ENCODE data around the gene TSHB.
"Not testable (repeated sequence)": the region's sequence is repeated elsewhere in the genome, so short reads cannot be mapped to it uniquely, and the experiment has no call there.

Gene TSHB

DNA sequence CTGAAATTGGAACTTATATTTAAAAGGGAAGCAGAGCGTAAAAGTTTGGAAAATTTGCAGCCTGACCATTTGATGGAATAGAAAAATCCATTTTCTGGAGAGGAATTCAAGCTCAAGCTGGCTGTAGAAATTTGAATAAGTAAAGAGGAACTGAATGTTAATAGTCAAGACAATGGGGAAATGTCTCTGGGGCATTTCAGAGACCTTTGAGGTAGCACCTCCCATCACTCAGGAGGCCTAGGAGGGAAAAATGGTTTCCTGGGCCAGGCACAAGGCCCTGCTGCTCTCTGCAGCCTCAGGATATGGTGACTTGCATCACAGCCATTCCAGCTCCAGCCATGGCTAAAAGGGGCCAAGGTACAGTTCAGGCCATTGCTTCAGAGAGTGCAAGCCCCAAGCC, 17.6 kb upstream of the TSHB start:
- no peak for DNase-seq (ENCODE audit: extremely low spot score)
- ChIA-PET POLR2A (no interaction called here), CTCF (no interaction called here)
- no peak for TF ChIP-seq CTBP1 (IDR thresholded peaks at IDR 0.05; ENCODE audit: borderline replicate concordance)
- TF ChIP-seq FOXK2 (IDR thresholded peaks at IDR 0.05) = no peak
- TF ChIP-seq ELF4 (IDR thresholded peaks at IDR 0.05) = no peak
- no peak for TF ChIP-seq FOXA1 (IDR thresholded peaks at IDR 0.05)

DNA sequence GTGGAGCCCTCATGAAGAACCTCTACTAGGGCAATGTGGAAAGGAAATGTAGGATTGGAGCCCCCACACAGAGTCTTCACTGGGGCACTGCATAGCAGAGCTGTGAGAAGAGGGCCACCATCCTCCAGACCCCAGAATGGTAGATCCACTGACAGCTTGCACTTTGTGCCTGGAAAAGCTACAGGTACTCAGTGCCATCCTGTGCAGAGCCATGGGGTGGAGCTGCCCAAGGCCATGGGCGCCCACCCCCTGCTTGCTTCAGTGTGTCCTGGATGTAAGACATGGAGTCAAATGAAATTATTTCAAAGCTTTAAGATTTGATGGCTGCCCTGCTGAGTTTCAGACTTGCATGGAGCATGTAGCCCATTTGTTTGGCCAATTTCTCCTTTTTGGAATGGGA, 17.2 kb upstream of the TSHB start:
- ChIA-PET CTCF (no interaction called here), POLR2A (no interaction called here)
- DNase-seq (ENCODE audit: extremely low spot score) = no peak
- TF ChIP-seq ELF4 (IDR thresholded peaks at IDR 0.05) = no peak
- TF ChIP-seq ZNF384 (IDR thresholded peaks at IDR 0.05) = no peak
- TF ChIP-seq CTBP1 (IDR thresholded peaks at IDR 0.05; ENCODE audit: borderline replicate concordance) = no peak
- TF ChIP-seq, protein P1, sequence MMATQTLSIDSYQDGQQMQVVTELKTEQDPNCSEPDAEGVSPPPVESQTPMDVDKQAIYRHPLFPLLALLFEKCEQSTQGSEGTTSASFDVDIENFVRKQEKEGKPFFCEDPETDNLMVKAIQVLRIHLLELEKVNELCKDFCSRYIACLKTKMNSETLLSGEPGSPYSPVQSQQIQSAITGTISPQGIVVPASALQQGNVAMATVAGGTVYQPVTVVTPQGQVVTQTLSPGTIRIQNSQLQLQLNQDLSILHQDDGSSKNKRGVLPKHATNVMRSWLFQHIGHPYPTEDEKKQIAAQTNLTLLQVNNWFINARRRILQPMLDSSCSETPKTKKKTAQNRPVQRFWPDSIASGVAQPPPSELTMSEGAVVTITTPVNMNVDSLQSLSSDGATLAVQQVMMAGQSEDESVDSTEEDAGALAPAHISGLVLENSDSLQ (IDR thresholded peaks at IDR 0.05) = no peak
- no peak for TF ChIP-seq FOXM1 (IDR thresholded peaks at IDR 0.05; ENCODE audit: borderline replicate concordance)
- no peak for TF ChIP-seq L3MBTL2 (conservative IDR thresholded peaks at IDR 0.05)
- no peak for TF ChIP-seq SUZ12 (IDR thresholded peaks at IDR 0.05)
- no peak for TF ChIP-seq BHLHE40 (IDR thresholded peaks at IDR 0.05; ENCODE audit: borderline replicate concordance)
- TF ChIP-seq FOXA1 (IDR thresholded peaks at IDR 0.05) = no peak
- no peak for TF ChIP-seq TARDBP (IDR thresholded peaks at IDR 0.05)
- no peak for TF ChIP-seq NFRKB (IDR thresholded peaks at IDR 0.05)

DNA sequence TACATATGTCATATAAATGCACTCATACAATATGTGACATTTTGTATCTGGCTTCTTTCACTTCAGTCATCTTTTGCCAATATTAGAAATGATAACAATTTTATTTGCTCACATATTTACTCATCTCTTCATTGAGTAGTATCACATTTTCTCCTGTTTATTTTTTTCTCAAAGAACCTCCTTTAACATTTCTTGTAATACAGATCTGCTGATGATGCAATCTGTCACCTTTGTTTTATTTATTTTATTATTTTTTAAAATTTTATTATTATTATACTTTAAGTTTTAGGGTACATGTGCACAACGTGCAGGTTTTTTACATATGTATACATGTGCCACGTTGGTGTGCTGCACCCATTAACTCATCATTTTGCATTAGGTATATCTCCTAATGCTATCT, 15.8 kb upstream of the TSHB start:
- ChIA-PET CTCF (no interaction called here), POLR2A (no interaction called here)
- DNase-seq (ENCODE audit: extremely low spot score) = no peak
- TF ChIP-seq L3MBTL2 (conservative IDR thresholded peaks at IDR 0.05) (no peak), CTBP1 (IDR thresholded peaks at IDR 0.05; ENCODE audit: borderline replicate concordance) (no peak)

DNA sequence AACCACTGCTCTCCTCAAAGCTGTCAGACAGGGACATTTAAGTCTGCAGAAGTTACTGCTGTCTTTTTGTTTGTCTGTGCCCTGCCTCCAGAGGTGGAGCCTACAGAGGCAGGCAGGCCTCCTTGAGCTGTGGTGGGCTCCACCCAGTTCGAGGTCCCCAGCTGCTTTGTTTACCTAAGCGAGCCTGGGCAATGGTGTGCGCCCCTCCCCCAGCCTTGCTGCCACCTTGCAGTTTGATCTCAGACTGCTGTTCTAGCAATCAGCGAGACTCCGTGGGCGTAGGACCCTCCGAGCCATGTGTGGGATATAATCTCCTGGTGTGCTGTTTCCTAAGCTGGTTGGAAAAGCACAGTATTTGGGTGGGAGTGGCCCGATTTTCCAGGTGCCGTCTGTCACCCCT, 10.1 kb upstream of the TSHB start:
- POLR2A ChIA-PET; CTCF ChIA-PET; DNase-seq (ENCODE audit: extremely low spot score): not testable (repeated sequence)

DNA sequence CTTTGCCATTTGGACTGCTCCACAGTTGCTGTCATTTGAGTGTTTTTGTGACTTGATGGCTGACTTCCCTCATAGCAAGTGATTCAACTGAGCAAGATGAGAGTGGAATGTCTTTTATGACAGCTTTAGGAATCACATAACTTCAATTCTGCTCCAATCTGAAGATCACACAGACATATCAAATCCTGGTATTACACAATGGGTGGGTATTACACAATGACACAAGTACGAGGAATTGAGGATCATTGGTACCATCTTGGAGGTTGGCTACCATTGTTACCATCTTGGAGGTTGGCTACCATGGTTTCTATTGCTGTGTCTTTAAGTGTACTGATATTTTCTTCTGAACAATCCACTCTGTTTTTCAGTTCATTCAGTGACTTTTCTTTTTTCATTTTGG, 8.5 kb upstream of the TSHB start:
- ChIA-PET POLR2A (no interaction called here), CTCF (no interaction called here)
- DNase-seq (ENCODE audit: extremely low spot score) = no peak
- TF ChIP-seq, protein P1 (IDR thresholded peaks at IDR 0.05) = no peak
- TF ChIP-seq FOXA1 (IDR thresholded peaks at IDR 0.05) (no peak), LEF1 (IDR thresholded peaks at IDR 0.05; ENCODE audit: borderline replicate concordance) (no peak), SP1 (IDR thresholded peaks at IDR 0.05) (no peak), FOXK2 (IDR thresholded peaks at IDR 0.05) (no peak), HDGF (IDR thresholded peaks at IDR 0.05; ENCODE audit: borderline replicate concordance) (no peak), SUZ12 (IDR thresholded peaks at IDR 0.05) (no peak), ELF4 (IDR thresholded peaks at IDR 0.05) (no peak), ZNF384 (IDR thresholded peaks at IDR 0.05) (no peak), CTBP1 (IDR thresholded peaks at IDR 0.05; ENCODE audit: borderline replicate concordance) (no peak), BHLHE40 (IDR thresholded peaks at IDR 0.05; ENCODE audit: borderline replicate concordance) (no peak), L3MBTL2 (conservative IDR thresholded peaks at IDR 0.05) (no peak), FOXM1 (IDR thresholded peaks at IDR 0.05; ENCODE audit: borderline replicate concordance) (no peak)

DNA sequence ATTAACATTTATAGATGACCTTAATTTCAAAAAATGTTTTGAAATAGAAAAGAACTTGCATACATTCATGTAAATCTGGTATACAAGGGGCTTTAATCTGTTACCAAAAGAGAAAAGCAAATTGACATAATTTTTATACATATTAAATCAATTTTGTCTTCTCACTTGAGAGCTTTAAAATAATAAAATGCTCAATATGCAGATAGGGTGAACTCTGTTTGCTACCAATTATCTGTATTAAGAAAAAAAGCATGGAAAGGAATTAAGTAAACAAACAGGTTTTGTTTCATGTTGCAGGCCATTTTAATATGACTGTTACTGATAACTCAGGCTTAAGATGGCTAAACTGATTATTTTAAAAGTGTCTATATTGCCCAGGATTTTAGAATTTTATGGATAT, 6.0 kb upstream of the TSHB start:
- POLR2A ChIA-PET = no interaction called here
- CTCF ChIA-PET = no interaction called here
- TF ChIP-seq BHLHE40 (IDR thresholded peaks at IDR 0.05; ENCODE audit: borderline replicate concordance) = no peak
- TF ChIP-seq FOXK2 (IDR thresholded peaks at IDR 0.05) = no peak
- no peak for TF ChIP-seq ELF4 (IDR thresholded peaks at IDR 0.05)
- TF ChIP-seq FOXA1 (IDR thresholded peaks at IDR 0.05) = no peak
- TF ChIP-seq ZNF384 (IDR thresholded peaks at IDR 0.05) = no peak
- TF ChIP-seq NFRKB (IDR thresholded peaks at IDR 0.05) = no peak
- TF ChIP-seq ARNT (IDR thresholded peaks at IDR 0.05) = no peak
- TF ChIP-seq, protein P1 (IDR thresholded peaks at IDR 0.05) = no peak
- no peak for TF ChIP-seq HDGF (IDR thresholded peaks at IDR 0.05; ENCODE audit: borderline replicate concordance)
- no peak for TF ChIP-seq FOXM1 (IDR thresholded peaks at IDR 0.05; ENCODE audit: borderline replicate concordance)
- TF ChIP-seq TARDBP (IDR thresholded peaks at IDR 0.05) = no peak
- TF ChIP-seq CTBP1 (IDR thresholded peaks at IDR 0.05; ENCODE audit: borderline replicate concordance) = no peak
- TF ChIP-seq L3MBTL2 (conservative IDR thresholded peaks at IDR 0.05) = no peak
- TF ChIP-seq SUZ12 (IDR thresholded peaks at IDR 0.05) = no peak
- TF ChIP-seq SP1 (IDR thresholded peaks at IDR 0.05) = no peak
- TF ChIP-seq LEF1 (IDR thresholded peaks at IDR 0.05; ENCODE audit: borderline replicate concordance) = no peak
- DNase-seq (ENCODE audit: extremely low spot score) = no peak

DNA sequence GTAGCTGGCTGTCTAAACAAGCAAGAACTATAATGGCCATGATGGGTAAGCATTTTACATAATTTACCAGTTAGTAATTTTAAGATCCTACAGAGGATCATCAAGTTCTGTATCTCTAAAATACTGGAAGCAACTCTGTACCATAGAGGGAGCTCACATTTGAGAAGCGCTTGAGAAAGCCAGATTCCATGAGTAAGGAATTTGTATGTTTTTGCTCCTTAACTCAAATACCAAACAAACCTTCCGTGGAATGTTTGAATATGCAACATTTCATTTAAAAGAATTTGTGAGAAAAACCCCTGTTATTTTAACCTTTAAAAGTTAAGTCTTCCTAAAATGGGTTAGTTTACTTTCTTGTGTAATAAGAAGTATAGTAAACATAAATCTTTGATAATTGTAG, 2.0 kb downstream of the TSHB start:
- no peak for DNase-seq (ENCODE audit: extremely low spot score)
- TF ChIP-seq ELF4 (IDR thresholded peaks at IDR 0.05) (no peak), FOXM1 (IDR thresholded peaks at IDR 0.05; ENCODE audit: borderline replicate concordance) (no peak), SUZ12 (IDR thresholded peaks at IDR 0.05) (no peak), FOXA1 (IDR thresholded peaks at IDR 0.05) (no peak), TARDBP (IDR thresholded peaks at IDR 0.05) (no peak)
- TF ChIP-seq, protein P1 (IDR thresholded peaks at IDR 0.05) = no peak
- ChIA-PET POLR2A (no interaction called here), CTCF (interaction anchor here (0.8 to 1.2 kb wide), 2 partner anchors 8 to 21 kb away, joined by 3 to 6 read pairs; no protein-coding TSS in a partner anchor)

Data from HEK293T (cell line).